Lower lobe of right lung (tissue), 2 donors: ENCODE measurements around the gene CIC. TPM values are rescaled to one million over a fixed set of nuclear protein-coding genes. Genes with fewer than 3 reads are reported as not detected.

Experiments
- ATAC-seq, 2 donors: fragments of 200-7000 bp; cut with Tn5 transposase; one replicate each; pipeline ENCODE4 v1.9.1; 2020 to 2022; ENCODE audit warnings: mild to moderate bottlenecking in 2 of 2, moderate library complexity in 2 of 2
- DNase-seq: peaks from one replicate; pipeline ENCODE4 v3.0.0-alpha.2; 2020
- H3K27ac ChIP-seq: fragments of 200-600 bp; one replicate; pipeline ENCODE4 v1.8.0; 2022
- H3K27me3 ChIP-seq: fragments of 200-600 bp; one replicate; pipeline ENCODE4 v1.8.0; 2022; ENCODE audit warnings: low read depth
- H3K36me3 ChIP-seq: fragments of 200-600 bp; one replicate; pipeline ENCODE4 v1.8.0; 2022; ENCODE audit warnings: mild to moderate bottlenecking
- H3K4me1 ChIP-seq: fragments of 200-600 bp; one replicate; pipeline ENCODE4 v1.8.0; 2022
- H3K4me3 ChIP-seq: fragments of 200-600 bp; one replicate; pipeline ENCODE4 v1.8.0; 2022; ENCODE audit warnings: mild to moderate bottlenecking
- H3K9me3 ChIP-seq: fragments of 200-600 bp; one replicate; pipeline ENCODE4 v1.8.0; 2022
- intact Hi-C: fragments of 100-400 bp; cut with DNase I; formaldehyde crosslinking; loops from one replicate; pipeline ENCODE4 v1.11.0; 2022
- total RNA-seq: library from RNA; stranded (reverse); fragmentation: NEBNext Ultra II Directional; extraction: Animal tissue kit (Norgen Biotek cat#: 25700); gene quantifications from one replicate; pipeline ENCODE4 v1.2.1, GENCODE V29; 2021
- TF ChIP-seq, protein P1 (sequence below): fragments of 200-600 bp; IDR thresholded peaks from one replicate; pipeline ENCODE4 v1.8.0; 2022; ENCODE audit warnings: antibody characterized with exemption, mild to moderate bottlenecking
- donor health status: DM: no; HTN: yes; CAD: no; lungs with severe emphysema.

The CIC gene
- total RNA-seq, 1 donor from 2014 or later: 67.9 TPM

DNA sequence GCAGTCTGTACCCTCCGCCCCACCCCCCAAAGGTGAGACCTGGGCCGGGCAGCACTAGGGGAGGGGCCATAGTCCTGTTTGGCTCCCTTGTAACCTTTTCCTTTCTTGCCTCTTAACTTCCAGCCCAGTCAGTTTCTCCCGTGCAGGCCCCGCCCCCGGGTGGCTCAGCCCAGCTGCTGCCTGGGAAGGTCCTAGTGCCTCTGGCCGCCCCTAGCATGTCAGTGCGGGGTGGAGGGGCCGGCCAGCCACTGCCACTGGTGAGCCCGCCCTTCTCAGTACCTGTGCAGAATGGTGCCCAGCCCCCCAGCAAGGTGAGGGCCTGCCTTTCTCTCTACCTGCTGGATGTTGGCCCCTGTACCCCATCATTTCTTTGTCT is 22.4 kb downstream of the CIC start:
- H3K36me3 ChIP-seq: peaks cover 87% of the 10 kb centered on the region
- no peaks in the 10 kb centered on the region for H3K27me3 ChIP-seq
- no peak overlapping the region for H3K4me3 ChIP-seq
- no peak overlapping the region for H3K27ac ChIP-seq
- DNase-seq (no peak), ATAC-seq (no peak)
- peaks cover 4% of the 10 kb centered on the region for H3K4me1 ChIP-seq
- TF ChIP-seq, protein P1, sequence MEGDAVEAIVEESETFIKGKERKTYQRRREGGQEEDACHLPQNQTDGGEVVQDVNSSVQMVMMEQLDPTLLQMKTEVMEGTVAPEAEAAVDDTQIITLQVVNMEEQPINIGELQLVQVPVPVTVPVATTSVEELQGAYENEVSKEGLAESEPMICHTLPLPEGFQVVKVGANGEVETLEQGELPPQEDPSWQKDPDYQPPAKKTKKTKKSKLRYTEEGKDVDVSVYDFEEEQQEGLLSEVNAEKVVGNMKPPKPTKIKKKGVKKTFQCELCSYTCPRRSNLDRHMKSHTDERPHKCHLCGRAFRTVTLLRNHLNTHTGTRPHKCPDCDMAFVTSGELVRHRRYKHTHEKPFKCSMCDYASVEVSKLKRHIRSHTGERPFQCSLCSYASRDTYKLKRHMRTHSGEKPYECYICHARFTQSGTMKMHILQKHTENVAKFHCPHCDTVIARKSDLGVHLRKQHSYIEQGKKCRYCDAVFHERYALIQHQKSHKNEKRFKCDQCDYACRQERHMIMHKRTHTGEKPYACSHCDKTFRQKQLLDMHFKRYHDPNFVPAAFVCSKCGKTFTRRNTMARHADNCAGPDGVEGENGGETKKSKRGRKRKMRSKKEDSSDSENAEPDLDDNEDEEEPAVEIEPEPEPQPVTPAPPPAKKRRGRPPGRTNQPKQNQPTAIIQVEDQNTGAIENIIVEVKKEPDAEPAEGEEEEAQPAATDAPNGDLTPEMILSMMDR: no peak
- H3K9me3 ChIP-seq: no peaks in the 10 kb centered on the region
- intact Hi-C loops: no loop called here

DNA sequence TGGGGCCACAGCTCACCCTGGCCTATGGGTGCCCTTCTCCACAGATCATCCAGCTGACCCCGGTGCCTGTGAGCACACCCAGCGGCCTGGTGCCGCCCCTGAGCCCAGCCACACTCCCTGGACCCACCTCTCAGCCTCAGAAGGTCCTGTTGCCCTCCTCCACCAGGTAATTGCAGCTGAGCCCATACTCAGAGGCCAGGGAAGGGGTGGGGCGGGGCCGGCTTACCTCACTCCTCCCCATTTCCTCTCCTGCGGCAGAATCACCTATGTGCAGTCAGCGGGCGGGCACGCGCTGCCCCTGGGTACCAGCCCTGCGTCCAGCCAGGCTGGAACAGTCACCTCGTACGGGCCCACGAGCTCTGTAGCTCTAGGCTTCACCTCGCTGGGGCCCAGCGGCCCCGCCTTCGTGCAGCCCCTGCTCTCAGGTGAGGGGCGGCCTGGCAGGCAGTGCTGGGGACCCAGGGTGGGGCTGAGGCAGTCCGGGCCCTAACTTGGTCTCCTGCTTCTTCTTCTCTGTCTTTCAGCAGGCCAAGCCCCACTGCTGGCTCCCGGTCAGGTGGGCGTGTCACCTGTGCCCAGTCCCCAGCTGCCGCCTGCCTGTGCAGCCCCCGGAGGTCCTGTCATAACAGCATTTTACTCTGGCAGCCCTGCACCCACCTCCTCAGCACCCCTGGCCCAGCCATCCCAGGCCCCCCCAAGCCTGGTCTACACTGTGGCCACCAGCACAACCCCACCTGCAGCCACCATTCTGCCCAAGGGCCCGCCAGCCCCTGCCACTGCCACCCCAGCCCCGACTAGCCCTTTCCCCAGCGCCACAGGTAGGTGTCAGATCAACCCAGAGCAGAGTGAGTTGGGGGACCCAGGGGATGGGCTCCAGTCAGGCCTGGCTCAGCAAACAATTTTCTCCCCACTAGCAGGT is 23.2 kb downstream of the CIC start:
- no peak for ATAC-seq
- intact Hi-C loops: no loop called here
- H3K27ac ChIP-seq: no peak overlapping the region
- TF ChIP-seq, protein P1: no peak
- peaks cover 81% of the 10 kb centered on the region for H3K36me3 ChIP-seq
- H3K27me3 ChIP-seq: no peaks in the 10 kb centered on the region
- no peaks in the 10 kb centered on the region for H3K4me1 ChIP-seq
- no peaks in the 10 kb centered on the region for H3K9me3 ChIP-seq
- no peak overlapping the region for H3K4me3 ChIP-seq
- DNase-seq: no peak

DNA sequence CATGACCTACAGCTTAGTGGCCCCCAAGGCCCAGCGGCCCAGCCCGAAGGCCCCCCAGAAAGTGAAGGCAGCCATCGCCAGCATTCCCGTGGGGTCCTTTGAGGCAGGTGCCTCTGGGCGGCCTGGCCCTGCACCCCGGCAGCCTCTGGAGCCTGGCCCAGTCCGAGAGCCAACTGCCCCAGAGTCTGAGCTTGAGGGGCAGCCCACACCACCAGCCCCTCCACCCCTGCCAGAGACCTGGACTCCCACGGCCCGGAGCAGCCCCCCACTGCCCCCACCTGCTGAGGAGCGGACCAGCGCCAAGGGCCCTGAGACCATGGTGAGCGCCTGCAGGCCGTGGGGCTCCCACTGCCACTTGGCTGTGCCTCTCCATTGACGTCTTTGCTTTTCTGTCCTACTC is 23.9 kb downstream of the CIC start:
- intact Hi-C loops: no loop called here
- no peak for DNase-seq

DNA sequence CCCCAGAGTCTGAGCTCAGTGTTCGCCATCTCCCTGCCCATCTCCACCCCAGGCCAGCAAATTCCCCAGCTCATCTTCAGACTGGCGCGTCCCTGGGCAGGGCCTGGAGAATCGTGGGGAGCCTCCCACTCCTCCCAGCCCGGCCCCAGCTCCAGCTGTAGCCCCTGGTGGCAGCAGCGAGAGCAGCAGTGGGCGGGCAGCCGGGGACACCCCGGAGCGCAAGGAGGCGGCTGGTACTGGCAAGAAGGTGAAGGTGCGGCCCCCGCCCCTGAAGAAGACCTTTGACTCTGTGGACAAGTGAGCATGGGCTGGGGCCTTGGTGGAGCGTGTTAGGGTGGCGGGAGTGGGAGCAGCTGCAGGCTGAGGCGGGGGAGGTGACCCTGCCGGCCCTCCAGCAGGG is 24.5 kb downstream of the CIC start:
- no peak for DNase-seq
- intact Hi-C loops: no loop called here
- H3K36me3 ChIP-seq: peaks cover 69% of the 10 kb centered on the region
- TF ChIP-seq, protein P1: no peak
- no peaks in the 10 kb centered on the region for H3K4me1 ChIP-seq
- no peak overlapping the region for H3K27ac ChIP-seq
- no peak for ATAC-seq
- no peak overlapping the region for H3K4me3 ChIP-seq
- no peaks in the 10 kb centered on the region for H3K27me3 ChIP-seq
- H3K9me3 ChIP-seq: no peaks in the 10 kb centered on the region

More for the DNA sequence above, 23.9 kb downstream of the CIC start:
- Histone ChIP-seq H3K9me3 (no peaks in the 10 kb centered on the region), H3K4me1 (no peaks in the 10 kb centered on the region), H3K36me3 (peaks cover 74% of the 10 kb centered on the region), H3K27me3 (no peaks in the 10 kb centered on the region), H3K27ac (no peak overlapping the region), H3K4me3 (no peak overlapping the region)
- TF ChIP-seq, protein P1: no peak
- ATAC-seq: no peak

DNA sequence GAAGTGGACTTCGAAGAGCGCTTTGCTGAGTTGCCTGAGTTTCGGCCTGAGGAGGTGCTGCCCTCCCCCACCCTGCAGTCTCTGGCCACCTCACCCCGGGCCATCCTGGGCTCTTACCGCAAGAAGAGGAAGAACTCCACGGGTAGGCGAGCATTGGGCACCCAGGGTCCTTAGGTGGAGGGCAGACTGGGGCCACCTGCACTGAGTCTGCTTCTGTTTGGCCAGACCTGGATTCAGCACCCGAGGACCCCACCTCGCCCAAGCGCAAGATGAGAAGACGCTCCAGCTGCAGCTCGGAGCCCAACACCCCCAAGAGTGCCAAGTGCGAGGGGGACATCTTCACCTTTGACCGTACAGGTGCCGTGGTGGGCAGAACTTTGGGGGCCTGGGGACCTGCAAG is 24.9 kb downstream of the CIC start:
- peaks cover 65% of the 10 kb centered on the region for H3K36me3 ChIP-seq
- ATAC-seq (no peak), DNase-seq (no peak)
- intact Hi-C loops: no loop called here
- TF ChIP-seq, protein P1: no peak
- H3K27ac ChIP-seq: no peak overlapping the region
- no peaks in the 10 kb centered on the region for H3K4me1 ChIP-seq
- H3K27me3 ChIP-seq: no peaks in the 10 kb centered on the region
- no peak overlapping the region for H3K4me3 ChIP-seq
- no peaks in the 10 kb centered on the region for H3K9me3 ChIP-seq
